Measurements from ENCODE around the gene LYG2.
"Not testable (repeated sequence)": the region's sequence is repeated elsewhere in the genome, so short reads cannot be mapped to it uniquely, and the experiment has no call there.

Gene LYG2

GRCh38 chr2:99255491-99256318 is at the start of gene LYG2:
TSS of gene LYG2 (minus strand) at chr2:99255666. CDS start at chr2:99254260, 1,406 bp downstream.
- DNase-seq = no peak

- DNase-seq = not testable (repeated sequence)
Measured at GRCh38 chr2:99301097-99301496, 45.6 kb upstream of the LYG2 start, which contains the start of gene LYG1. TSS of gene LYG1 (minus strand) at chr2:99301197. CDS start at chr2:99295670, 5,527 bp downstream.

DNA sequence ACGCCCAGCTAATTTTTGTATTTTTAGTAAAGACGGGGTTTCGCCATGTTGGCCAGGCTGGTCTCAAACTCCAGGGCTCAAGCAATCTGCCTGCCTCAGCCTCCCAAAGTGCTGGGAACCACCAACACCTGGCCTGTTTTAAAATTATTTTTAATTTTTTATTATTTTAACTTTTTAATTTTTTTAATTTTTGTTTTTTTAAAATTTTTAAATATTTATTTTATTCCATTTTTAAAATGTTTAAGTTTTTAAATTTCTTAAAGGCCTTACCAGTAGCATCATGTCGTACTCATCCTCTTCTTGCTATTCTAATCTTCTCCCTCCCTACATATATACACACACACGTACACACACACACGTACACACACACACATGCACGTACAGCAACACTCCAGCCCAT is 44.1 kb upstream of the LYG2 start:
- no peak for DNase-seq

GRCh38 chr2:99297994-99298393 is 42.5 kb upstream of the LYG2 start:
- DNase-seq = no peak

DNA sequence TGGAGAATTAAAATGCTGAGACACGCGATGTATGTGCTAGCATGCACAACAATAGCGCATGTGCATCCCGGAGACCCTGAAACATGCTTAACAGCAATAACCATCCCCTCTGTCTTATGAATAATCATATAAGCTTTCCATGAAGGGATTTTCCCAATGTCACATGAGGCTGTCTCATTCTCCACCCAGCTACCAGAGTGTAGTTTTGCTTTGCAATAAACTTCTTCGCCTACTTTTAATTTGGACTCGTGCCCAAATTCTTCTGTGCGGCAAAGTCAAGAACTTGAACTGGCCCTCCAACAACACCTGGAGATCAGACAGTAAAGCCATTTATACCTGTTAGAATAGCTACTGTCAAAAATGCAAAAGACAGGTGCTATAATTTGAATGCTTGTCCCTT is 30.1 kb upstream of the LYG2 start:
- DNase-seq = no peak

DNA sequence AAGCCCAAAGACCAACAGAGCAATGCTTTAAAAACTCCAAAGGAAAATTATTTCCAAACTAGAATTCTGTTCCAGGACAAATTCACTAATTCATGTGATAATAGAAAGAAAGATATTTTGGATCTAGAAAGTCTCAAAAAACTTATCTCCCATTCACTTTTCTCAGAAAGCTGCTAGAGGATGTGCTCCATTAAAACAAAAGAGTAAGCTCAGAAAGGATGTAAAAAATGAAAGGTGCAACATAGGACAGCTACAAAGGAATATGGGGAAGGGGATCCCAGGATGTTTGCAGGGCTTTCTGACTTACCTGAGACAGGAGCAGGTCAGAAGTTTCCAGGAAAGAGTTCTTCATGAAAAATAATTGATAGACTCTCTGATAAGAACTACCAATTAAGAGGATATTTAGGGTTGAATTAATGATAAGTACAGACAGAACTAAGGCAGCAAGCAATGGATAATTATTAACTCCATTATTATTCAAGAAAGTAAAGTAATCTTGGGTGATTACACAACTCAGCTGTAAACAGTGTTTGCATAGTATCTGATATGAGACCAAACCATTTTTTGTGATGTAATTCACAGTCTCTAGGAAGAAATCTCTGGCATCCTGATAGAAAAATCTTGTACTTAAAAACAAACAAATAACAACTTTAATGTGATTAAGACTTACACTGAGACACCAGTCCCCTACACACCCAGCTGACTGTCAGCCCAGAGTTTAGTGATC is 24.7 kb upstream of the LYG2 start:
- no peak for DNase-seq

DNA sequence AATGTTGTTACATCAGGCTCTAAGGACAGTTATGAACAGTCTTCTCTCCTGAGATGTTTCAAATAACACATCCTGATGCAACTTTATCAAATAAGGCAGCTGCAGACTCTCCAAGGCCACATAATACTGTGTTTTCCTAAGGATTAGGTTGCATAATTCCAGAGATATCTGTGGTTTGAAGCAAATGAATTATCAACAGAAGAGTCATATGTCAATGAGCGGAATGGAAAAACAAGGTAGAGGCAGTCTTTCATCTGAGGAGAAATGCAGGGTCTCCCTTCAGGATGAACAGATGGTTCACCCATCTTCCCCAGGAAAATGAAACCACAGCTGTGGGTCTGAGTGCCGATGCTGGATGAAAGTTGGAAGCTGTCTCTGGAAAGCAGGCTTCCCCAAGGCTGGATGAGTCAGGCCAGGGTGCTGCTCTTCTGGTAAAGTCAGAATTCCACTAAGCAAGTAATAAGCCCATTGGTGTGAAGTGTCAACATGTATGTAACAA is 23.4 kb upstream of the LYG2 start:
- no peak for DNase-seq

- DNase-seq = not testable (repeated sequence)
Measured at GRCh38 chr2:99278195-99278765, 22.8 kb upstream of the LYG2 start.

DNA sequence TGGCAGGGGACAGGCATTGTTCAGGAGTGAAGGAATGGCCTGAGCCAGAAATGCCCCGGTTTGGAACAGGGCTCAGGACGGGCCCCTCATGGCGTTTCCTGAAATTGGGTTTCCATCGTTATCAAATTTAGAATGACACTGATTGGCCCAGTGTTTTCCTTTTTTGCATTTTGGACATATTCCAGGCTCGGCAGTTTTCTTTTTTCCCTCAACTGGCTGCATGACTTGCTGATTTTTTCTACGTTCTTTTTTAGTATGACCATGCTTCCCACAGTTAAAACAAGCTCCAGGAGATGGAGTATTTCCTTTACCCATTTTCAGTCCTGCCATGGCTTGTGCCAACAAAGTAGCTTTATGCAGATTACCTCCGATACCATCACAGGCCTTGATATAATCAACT is 20.4 kb upstream of the LYG2 start:
- no peak for DNase-seq

DNA sequence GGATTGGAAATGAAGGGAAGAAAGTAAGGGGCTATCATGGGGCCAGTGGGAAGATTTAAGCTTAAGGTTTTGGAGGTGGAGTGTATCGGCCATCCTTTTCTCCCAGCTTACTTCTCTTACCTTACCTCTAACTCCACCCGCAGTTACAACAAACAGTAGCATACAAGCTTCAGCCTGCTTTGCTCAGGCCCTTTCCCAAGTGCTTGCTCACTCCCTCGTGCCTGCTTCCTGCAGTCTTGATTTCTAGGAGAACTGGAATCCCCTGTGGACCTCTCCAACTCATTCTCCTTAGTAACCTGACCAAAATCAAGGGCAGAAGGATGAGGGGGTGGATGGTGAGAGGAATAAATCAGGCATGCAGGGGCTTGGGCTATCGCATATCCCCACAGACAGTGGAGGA is 5.8 kb upstream of the LYG2 start:
- no peak for DNase-seq

DNA sequence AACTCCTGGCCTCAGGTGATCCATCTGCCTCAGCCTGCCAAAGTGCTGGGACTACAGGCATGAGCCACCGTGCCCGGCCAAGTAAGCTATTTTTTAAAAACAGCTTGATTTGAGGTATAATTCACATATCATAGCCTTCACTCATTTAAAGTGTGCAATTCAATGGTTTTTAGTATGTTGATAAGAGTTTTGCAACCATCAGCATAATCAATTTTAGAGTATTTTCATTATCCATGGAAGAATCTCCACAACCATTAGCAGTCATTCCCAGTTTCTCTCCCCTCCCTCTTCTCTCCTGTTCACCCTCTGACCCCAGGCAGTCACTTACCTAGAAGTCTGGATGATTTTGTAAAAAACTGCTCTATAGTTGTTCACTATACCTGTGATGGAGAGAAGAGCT is 4.7 kb upstream of the LYG2 start:
- DNase-seq = no peak

- no peak for DNase-seq
Measured at GRCh38 chr2:99259465-99259864, 4.0 kb upstream of the LYG2 start.

DNA sequence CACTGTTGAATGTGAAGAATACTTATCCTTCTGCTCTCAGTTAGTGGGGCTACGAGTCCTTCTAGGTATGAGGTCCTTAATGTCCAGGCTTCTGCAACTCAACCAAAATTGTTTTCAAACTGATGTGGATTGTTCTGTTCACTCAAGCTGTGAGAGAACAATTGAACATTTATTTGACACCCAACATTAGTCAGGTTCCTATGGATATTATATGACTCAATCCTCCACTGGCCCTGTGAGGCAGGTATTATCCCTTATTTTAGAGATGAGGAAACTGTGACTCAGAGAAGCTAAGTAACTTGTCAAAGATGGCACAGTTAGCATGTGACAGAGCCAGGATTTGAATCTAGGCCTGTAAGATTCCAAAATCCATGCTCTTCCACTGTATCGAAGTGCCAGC is 1.2 kb upstream of the LYG2 start:
- no peak for DNase-seq

DNA sequence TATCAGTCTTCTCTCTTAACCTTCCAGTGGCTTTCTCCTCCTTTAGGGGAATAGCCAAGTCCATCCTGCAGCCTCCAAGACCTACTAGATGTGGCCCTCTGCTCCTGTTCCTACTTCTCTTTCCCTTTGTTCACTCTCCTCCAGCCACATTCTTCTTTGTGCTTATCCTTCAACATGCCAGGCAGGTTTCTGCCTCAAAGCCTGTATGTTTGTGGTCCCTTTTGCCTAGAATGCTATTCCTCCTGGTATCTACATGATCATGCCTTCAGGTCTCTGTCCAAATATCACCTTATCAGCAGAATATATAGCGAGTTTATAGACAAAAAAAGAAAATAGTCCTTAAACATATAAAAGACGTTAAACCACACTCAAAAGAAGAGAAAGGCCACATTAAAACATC is 5.5 kb downstream of the LYG2 start:
- no peak for DNase-seq

DNA sequence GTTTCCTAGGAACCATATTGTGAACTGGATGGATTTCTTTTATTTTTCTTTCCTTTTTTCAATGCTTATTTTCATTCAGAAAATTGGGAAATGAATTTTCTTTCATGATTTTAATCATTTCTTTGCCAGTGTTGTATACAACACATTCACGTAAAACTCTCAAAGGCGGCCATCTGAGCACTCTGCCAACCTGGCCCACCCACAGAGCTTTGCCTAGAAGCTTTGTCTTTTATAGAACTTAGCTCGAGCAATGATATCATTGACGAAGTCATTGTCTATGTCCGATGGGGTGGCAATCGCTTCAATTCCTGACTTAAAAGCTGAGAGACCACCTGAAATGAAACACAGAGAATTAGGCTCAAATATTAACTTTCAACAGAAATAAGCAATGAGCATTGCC is 13.3 kb downstream of the LYG2 start:
- no peak for DNase-seq

DNA sequence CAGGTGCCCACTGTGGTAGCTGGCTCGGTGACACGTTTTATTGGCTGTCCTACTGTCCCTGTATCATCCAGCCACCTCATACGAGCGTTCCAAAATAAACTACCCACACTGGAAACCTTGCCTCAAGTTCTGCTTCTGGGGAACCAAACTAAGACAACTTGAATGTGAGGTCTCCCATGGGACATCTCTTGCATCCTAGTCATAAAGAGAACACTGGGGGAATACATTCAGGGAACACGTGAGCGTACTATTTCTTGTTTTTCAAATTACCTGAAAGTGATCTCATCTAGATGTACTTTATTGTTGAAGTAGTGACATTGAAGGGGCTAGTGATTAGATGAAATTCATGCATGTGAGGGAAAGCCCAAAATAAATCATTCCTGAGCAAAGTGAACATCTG is 15.0 kb downstream of the LYG2 start:
- no peak for DNase-seq

- no peak for DNase-seq
Measured at GRCh38 chr2:99238599-99238998, 16.9 kb downstream of the LYG2 start.

- not testable (repeated sequence) for DNase-seq
Measured at GRCh38 chr2:99233177-99233576, 22.3 kb downstream of the LYG2 start.

GRCh38 chr2:99217929-99218501 is 37.5 kb downstream of the LYG2 start:
- no peak for DNase-seq

- no peak for DNase-seq
Measured at GRCh38 chr2:99216096-99216495, 39.4 kb downstream of the LYG2 start.

GRCh38 chr2:99205491-99205890 is 50.0 kb downstream of the LYG2 start:
- no peak for DNase-seq

DNA sequence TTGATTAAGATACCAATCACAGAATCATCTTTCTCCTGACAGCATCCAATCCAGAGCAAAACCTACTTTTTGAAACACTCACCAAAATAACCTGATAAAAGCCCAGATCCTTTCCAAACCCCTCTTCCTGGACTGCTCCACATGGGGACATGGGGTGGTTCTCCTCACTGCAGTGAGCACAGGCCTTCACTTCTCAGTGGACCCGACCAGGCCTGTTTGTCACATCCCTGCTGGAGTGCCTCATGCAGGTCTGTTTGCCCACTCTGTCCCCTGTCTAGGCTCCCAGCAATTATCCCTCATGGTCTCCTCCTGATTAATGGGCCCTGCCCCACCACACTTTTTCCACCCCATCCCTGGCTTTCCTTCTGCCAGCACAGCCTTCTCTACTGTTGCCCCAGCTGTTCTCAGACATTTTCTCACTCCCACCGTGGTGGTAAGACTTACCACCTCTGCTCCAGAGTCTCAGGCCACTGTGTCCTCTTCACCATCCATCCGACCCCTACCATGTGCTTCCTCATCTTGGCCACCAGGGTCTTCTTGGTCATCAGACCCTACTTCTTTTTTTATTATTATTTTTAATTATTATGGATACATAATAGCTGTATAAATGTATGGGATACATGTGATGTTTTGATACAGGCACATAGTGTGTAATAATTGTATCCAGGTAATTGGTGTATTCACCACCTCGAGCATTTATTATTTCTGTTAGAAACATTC is 53.3 kb downstream of the LYG2 start:
- DNase-seq = no peak

Data from NCI-H1092 treated with DMSO at 0.1 percent for 48 hours (cell line).